Activated CD4-positive, CD25-positive, alpha-beta regulatory T cell treated with anti-CD3 and anti-CD28 coated beads, Interleukin-2, amount 50 U/mL, for 72 hours (primary cell): ENCODE data around the gene TTC32.
"Not testable (repeated sequence)": the region's sequence is repeated elsewhere in the genome, so short reads cannot be mapped to it uniquely, and the experiment has no call there.

Experiments used
- DNase-seq: peaks from one replicate; pipeline ENCODE4 v3.0.0; 2021

TTC32 gene

DNA sequence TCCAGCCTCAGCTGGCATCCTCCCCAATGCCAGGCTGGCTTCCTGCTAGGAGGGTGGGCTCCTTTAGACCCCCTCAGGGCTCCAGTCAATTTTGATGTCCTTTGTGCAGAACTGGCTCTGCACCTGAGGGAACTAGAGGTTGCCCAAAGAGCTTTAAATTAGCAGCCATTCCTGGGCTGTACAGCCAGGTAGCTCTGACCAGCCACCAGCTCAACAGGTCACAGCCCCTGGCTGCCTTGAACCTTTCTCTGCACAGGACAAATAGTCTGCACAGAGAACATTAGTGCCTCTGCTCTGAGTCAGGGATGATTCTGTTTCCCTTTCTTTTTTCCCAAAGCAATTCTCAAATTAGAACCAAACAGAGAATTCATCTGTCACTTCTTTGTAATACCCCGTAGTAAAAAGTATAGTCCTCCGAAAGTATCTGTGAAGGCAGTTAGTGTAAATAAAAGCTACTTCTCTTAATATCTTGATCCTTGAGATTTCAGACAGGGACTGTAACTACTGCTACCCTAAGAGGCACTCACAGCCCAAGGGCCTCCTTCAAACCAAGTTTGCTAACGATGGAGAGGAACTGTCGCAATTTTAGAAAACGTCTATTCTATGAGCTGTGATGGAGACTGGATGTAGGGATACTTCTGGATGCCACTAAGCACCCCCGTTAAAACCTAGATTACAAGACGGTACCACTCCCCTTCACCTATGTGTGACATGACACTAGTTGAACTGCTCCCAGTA, 3.0 kb downstream of the TTC32 start:
- no peak for DNase-seq

DNA sequence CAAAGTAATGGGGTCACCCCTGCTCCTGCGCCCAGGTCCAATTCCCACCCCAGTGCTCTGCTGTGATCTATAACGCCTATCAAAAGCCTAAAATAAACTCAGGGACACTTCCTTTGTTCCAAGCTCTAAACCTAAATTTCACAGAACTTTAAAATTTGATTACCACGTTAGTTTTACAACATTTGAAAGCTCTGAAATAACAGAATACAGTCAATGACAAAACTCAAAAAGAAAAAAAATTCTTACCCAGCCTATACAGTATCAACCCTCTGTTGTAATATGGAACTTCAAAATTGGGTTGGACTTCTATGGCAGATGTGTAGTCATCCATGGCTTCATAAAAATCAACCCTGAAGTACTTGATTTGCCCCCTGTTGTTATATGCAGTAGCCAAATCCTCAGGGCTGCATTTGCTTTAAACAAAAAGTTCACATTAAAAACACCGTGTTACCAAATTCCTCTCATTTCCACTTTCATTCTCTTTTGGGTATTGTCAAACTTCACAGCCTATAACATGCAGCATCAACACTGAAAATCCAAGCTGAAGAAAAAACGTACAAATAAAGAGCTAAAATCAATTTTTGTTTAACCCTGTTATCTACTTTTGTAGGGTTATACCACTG, 4.0 kb downstream of the TTC32 start:
- no peak for DNase-seq

GRCh38 chr2:19895535-19895934, 6.2 kb downstream of the TTC32 start:
- DNase-seq = no peak

DNA sequence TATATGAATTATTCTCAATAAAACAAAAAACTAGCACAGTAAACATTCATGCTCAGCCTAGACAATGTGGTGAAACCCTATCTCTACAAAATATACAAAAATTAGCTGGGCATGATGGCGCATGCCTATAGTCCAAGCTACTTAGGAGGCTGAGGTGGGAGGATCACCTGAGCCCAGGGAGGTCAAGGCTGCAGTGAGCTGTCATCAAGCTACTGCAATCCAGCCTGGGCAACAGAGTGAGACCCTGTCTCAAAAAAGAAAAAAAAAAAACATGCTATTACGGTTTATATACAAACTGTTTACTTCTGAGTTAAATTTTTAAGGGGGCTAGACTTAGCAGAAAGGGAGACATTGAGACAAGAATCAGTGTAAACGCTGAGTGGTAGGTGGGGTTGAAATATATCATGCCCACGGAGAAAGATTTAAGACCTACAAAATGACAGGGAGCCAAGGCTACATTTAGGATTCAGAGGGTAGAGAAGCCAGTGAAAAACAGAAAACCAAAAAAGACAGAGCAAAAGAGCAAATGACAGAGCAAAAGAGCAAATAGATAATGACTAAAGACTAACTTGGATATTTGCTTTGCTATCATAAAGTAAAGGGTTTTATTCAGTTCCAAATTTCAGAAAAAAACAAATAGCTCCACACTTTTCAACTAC, 7.5 kb downstream of the TTC32 start:
- DNase-seq = no peak

- DNase-seq = no peak
Observed at GRCh38 chr2:19893520-19894133, 8.2 kb downstream of the TTC32 start.

DNA sequence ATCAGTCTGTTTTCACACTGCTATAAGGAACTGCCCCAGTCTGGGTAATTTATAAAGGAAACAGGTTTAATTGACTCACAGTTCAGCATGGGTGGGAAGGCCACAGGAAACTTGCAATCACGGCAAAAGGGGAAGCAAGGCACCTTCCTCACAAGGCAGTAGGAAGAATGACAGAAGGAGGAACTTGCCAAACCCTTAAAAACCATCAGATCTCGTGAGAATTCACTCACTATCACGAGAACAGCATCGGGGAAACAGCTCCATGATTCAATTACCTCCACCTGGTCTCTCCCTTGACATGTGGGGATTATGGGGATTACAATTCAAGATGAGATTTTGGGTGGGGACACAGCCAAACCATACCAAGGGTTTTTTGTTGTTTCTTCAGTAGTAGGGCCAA, 9.8 kb downstream of the TTC32 start:
- DNase-seq = not testable (repeated sequence)

GRCh38 chr2:19890104-19890503, 11.7 kb downstream of the TTC32 start:
- DNase-seq = no peak

DNA sequence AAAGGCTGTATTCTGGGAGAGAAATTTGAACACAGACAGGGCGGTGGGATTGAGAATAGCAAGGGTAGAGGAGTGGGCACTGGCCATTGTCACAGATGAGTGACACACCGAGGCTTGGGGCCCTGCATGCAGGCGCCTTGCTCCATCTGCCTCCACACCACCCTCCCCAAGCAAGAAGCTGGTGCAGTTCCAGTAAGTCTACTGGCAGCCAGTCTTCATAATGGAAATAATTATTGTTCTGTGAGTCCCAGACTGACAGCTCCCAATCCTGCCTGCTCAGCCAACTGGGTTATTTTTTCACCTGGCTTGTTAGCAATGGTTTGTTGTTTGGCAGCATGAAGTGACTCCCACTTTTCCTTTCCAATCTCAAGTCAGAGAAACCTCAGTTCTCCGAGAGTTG, 13.0 kb downstream of the TTC32 start:
- no peak for DNase-seq

DNA sequence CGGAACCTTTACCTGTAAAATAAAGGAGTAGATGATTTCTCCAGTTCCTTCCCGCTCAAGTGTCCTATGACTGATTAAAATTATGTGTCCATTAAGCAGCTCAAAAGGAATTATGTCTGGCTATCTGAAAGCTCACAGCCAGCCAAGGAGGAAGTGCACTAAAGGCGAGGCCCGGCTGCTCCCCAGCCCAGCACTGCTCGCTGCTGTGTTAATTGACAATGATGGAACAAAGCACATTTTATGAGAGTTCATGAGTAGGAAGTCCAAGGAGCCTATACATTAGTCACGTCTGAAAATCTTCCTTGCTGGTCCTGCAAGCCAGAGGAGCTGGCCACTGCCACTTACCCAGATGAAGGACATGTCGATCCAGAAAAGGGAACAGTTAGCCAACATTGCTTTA, 14.3 kb downstream of the TTC32 start:
- DNase-seq = no peak

DNA sequence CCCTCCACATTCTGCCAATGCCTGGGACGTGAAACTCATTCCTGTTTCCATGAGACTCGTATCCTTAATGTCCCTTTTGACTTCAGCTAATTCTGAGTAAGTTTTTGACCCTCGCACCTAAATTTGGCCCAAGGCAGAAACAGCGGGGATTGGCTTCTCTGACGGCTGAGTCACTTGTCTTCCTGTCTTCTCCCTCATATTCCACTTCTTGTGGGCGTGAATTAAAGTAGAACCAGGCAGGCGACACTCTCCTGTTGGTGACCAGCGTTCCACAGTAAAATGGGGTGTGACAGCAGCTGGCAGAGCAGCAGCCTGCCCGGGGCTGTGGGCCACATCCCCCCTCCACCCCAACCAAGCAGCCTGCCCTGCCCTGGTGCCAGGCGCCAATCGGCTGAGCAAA, 15.5 kb downstream of the TTC32 start:
- no peak for DNase-seq

DNA sequence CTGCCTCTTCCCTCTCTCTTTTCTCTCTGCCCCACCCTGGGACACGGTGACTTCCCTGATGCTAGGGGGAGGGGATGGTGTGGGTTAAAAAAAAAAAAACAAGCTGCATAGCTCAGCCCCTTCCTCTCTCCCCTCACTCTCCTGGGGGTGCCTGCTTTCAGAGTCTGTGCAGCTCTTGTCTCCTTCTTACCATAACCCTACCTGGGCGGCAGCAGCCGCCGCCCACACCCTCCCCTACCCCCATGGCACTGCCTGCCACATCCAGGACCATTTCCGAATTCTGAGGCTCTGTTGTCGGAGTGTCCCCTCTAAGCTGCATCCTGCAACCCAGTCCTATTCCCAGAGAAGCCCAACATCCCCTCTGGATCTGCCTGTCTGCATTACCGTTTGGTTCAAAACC, 16.0 kb downstream of the TTC32 start:
- DNase-seq = no peak

- no peak for DNase-seq
Observed at GRCh38 chr2:19883971-19884720, 17.6 kb downstream of the TTC32 start.

DNA sequence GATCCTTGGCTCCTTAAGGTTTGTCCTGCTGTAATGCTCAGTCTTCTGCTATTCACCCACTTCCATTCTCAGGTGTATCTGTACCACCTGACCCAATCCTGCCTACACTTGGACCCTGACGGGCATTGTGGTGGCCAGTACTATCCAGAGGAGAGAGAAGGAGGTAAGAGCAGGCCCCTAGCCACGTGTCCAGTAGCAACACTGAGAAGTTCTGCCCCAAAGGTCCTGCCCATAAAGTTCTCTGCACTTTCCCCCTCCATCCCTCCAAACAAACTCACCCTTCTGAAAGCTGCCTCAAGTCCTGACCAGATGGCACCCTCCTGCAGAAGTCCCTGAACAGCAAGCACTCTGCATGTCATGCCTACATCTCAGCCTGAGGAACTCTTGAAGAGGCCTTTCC, 18.3 kb downstream of the TTC32 start:
- no peak for DNase-seq

- no peak for DNase-seq
Observed at GRCh38 chr2:19882286-19882685, 19.5 kb downstream of the TTC32 start.

DNA sequence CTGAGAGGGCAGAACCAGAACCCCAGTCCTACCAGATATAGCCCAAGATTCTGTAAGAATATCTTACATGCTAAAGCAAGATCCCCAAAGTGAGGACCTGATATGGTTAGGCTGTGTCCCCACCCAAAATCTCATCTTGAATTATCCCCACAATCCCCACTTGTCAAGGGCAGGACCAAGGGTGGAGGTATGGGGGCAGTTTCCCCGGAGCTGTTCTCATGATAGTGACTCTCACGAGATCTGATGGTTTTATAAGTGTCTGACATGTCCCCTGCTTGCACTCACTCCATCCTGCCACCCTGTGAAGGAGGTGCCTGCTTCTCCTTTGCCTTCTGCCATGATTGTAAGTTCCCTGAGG, 19.9 kb downstream of the TTC32 start:
- DNase-seq = no peak

GRCh38 chr2:19881221-19881907, 20.4 kb downstream of the TTC32 start:
- DNase-seq = no peak

DNA sequence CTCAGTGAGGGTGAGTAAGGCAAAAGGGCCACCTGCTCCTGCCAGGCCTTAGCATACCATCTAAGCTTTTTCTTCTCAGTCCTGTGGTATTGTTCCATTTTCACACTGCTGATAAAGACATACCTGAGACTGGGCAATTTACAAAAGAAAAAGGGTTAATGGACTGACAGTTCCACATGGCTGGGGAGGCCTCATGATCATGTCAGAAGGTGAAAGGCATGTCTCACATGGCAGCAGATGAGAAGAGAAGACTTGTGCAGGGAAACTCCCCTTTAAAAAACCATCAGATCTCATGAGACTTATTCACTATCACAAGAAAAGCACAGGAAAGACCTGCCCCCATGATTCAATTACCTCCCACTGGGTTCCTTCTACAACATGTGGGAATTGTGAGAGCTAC, 21.6 kb downstream of the TTC32 start:
- not testable (repeated sequence) for DNase-seq

DNA sequence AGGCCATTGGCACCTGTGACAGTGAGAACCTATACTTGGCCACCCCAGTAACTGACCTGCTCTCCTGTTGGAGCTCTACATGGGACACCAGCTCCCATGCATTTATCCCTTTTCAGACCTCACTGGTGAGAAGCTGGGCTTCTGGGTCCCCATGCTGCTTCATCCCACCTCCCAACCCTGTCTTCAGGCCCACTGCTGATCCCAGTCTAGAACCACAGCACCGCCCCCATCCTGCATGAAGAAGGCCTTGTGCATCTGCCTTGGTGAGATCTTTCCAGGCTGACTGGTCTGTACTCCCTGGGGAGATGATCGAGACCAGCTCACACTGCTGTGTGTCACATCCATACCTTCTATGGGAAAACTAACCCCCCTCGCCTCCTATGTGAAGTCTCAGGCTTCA, 22.7 kb downstream of the TTC32 start:
- DNase-seq = no peak

DNA sequence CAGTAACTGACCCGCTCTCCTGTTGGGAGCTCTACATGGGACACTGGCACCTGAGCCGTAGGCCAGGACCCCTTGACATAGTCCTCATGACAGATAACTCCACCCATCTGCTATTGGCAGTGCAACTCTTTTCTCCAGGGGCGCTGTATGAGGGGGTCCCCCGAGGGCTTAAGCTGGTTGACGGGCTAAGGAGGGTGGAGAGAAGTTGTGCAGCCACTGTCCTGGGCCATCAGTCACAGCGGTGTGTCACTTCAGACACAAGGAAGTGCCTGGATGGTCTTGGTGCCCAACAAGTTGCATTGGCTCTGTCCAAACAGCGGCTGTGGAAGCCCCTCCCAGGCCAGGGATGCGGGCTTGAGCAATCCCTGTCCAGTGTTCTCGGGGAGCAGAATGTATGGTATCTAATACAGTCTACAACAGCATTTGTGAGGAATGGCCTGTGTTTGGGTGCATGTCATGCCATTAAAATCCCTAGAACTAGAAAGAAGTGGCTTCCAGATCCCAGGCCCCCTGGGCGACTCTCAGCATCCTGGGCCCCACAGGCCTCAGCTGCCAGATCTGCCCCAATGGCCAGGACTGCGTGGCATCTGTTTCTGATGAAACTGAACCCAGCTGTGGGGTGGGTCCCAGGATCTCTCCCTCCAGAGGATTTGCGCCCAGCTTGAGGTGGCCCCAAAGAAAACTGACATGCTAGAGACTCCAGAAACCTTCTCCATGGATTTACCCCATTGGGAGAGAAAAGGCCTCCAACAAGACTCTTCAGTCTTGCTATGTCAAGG, 23.3 kb downstream of the TTC32 start:
- DNase-seq = no peak

GRCh38 chr2:19876751-19877150, 25.0 kb downstream of the TTC32 start:
- DNase-seq = no peak

DNA sequence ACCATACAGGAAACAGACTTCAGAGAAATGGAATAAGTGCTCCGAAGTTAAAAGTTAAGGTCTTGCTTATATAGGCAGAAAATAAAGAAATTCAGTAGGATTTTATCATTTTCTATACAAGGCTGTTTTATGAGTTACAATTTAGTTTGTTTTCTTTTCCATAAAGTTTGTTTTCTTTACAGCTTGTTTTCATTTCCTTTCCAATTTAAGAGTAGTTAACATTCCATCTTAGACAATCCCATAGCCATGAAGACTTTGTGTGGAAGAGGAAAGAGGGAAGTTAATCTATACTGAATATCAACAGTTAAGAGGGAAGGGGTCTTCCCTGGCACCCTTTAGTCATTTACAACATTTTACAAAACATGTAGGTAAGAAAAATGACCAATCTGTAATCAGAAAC, 26.5 kb downstream of the TTC32 start:
- DNase-seq = no peak

DNA sequence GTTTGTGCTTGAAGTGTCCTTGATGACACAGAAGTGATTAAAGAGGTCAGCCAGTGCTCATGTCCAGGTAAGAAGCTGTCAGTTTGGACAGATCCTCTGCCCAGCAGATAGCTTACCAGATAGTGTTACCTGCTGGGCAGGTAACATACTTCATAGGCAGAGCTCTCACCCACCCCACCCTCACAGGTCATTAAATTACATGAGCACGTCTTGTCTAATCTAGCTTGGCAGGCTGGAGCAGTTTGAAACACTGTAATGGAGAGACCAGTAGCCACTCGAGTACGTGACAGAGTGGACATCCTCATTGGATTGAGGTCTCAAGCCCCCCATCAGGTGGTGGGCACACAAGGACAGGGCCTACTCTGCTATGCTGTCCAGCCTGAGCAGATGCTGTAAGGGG, 27.1 kb downstream of the TTC32 start:
- peak; percentile 15 for DNase-seq
